ENCODE data around the gene NOP53.

DNA sequence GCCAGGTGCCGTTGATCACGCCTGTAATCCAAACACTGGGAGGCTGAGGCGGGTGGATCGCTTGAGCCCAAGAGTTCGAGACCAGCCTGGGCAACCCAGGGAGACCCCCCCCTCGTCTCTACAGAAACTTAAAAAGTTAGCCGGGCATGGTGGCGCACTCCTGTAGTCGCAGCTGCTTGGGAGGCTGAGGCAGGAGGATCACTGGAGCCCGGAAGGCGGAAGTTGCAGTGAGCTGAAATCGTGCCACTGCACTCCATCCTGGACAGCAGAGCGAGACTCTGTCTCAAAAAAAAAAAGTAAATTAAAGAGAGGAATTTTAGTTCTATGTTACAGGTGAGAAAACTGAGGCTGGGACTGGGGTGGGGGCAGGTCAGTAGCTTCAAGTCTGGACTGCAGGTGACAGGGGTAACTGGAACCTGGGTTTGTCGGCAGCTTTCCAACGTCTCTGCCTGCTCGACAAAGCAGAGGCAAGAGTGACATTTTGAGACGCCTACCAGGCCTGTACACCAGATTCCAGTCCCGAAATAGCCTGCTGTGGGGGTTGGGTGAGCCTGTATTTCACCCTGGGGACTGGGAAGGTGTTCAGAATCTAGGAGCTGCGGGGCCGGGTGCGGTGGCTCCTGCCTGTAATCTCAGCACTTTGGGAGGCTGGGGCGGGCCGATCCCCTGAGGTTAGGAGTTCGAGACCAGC is 34.3 kb downstream of the NOP53 start:
- TF ChIP-seq, protein P1, sequence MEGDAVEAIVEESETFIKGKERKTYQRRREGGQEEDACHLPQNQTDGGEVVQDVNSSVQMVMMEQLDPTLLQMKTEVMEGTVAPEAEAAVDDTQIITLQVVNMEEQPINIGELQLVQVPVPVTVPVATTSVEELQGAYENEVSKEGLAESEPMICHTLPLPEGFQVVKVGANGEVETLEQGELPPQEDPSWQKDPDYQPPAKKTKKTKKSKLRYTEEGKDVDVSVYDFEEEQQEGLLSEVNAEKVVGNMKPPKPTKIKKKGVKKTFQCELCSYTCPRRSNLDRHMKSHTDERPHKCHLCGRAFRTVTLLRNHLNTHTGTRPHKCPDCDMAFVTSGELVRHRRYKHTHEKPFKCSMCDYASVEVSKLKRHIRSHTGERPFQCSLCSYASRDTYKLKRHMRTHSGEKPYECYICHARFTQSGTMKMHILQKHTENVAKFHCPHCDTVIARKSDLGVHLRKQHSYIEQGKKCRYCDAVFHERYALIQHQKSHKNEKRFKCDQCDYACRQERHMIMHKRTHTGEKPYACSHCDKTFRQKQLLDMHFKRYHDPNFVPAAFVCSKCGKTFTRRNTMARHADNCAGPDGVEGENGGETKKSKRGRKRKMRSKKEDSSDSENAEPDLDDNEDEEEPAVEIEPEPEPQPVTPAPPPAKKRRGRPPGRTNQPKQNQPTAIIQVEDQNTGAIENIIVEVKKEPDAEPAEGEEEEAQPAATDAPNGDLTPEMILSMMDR (optimal IDR thresholded peaks at IDR 0.05 in 1 of 3, IDR thresholded peaks at IDR 0.05 in 1 of 3, conservative IDR thresholded peaks at IDR 0.05 in 1 of 3; ENCODE audit: extremely low read depth in 1 of 3, insufficient read depth in 2 of 3, low read length in 3 of 3) = no peak
- no peak for TF ChIP-seq EZH2 (IDR thresholded peaks at IDR 0.05; ENCODE audit: low read length)

Data from keratinocyte (primary cell).